ENCODE results near the gene AOPEP.

The AOPEP gene

DNA sequence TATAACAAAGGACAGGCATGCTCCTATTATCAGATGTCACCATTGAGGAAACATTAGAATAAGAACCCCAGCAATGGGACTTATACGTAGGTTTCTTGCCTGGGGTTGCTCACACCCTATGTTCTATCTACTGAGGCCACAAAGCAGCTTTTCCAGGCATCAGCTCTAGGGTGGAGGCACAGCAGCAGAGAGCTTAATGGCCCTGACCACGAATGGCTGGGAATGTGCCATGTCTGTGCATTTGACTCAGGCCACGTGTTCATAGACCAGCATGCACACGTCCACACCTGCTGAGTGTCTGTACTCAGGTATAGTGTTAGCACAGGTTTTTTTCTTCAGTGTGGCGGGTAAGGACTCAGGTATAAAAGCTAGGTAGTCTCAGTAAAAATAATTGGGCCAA, 129.4 kb downstream of the AOPEP start:
- Histone ChIP-seq H3K27ac (ENCODE audit: insufficient read depth in 1 of 2, low read depth in 1 of 2, low read length in 2 of 2, poor library complexity in 1 of 2, severe bottlenecking in 2 of 2) (no peak overlapping the region), H3K9me3 (ENCODE audit: control extremely low read depth in 1 of 5, control insufficient read depth in 4 of 5, insufficient read depth in 2 of 5, low read depth in 1 of 5, low read length in 4 of 5) (no peaks in the 10 kb centered on the region), H3K4me1 (ENCODE audit: control extremely low read depth in 1 of 4, control insufficient read depth in 4 of 4, insufficient read depth in 4 of 4, low read length in 3 of 4) (peaks cover 5 to 13% (median 10%) of the 10 kb centered on the region in 4 experiments), H3K36me3 (ENCODE audit: control insufficient read depth in 4 of 4, insufficient read depth in 4 of 4, low read length in 3 of 4) (peaks cover 0 to 3% (median 0%) of the 10 kb centered on the region in 4 experiments), H3K27me3 (replicated peaks in 2 of 5; ENCODE audit: control insufficient read depth in 4 of 5, insufficient read depth in 5 of 5, low read length in 4 of 5) (no peaks in the 10 kb centered on the region), H3K4me3 (ENCODE audit: control insufficient read depth in 1 of 7, extremely low read depth in 1 of 7, insufficient read depth in 4 of 7, low read depth in 2 of 7, low read length in 6 of 7) (no peak overlapping the region)
- no peak for DNase-seq
- 94% methylated on average over 5 of the region's 5 CpGs for WGBS (ENCODE audit: insufficient coverage)
- ChIA-PET CTCF (interaction anchor here (1.0 to 3.3 kb wide), 3 partner anchors 48 to 72 kb away, joined by 4 to 19 read pairs (median 7); no protein-coding TSS in a partner anchor), POLR2A (no interaction called here)

- POLR2A ChIA-PET, result interaction anchor here (0.5 kb wide), 1 partner anchor 176 kb away, joined by 3 read pairs; no protein-coding TSS in a partner anchor
- CTCF ChIA-PET, result interaction anchor here (1.3 to 3.3 kb wide), 4 partner anchors 9 to 74 kb away, joined by 3 to 19 read pairs (median 6); no protein-coding TSS in a partner anchor
- peaks cover 10 to 31% (median 27%) of the 10 kb centered on the region in 4 experiments for H3K4me1 ChIP-seq (ENCODE audit: control extremely low read depth in 1 of 4, control insufficient read depth in 4 of 4, insufficient read depth in 4 of 4, low read length in 3 of 4)
- H3K4me3 ChIP-seq (ENCODE audit: control insufficient read depth in 1 of 7, extremely low read depth in 1 of 7, insufficient read depth in 4 of 7, low read depth in 2 of 7, low read length in 6 of 7), result no peak overlapping the region
- no peak overlapping the region for H3K27ac ChIP-seq (ENCODE audit: insufficient read depth in 1 of 2, low read depth in 1 of 2, low read length in 2 of 2, poor library complexity in 1 of 2, severe bottlenecking in 2 of 2)
- WGBS (ENCODE audit: insufficient coverage), result 99% methylated on average over 7 of the region's 8 CpGs
- H3K36me3 ChIP-seq (ENCODE audit: control insufficient read depth in 4 of 4, insufficient read depth in 4 of 4, low read length in 3 of 4), result no peaks in the 10 kb centered on the region
- H3K9me3 ChIP-seq (ENCODE audit: control extremely low read depth in 1 of 5, control insufficient read depth in 4 of 5, insufficient read depth in 2 of 5, low read depth in 1 of 5, low read length in 4 of 5), result no peaks in the 10 kb centered on the region
- peak in 2 of 3 donors; percentile 52 to 60 for DNase-seq
- H3K27me3 ChIP-seq (replicated peaks in 2 of 5; ENCODE audit: control insufficient read depth in 4 of 5, insufficient read depth in 5 of 5, low read length in 4 of 5), result no peaks in the 10 kb centered on the region
These were observed 131.3 kb downstream of the AOPEP start for GRCh38 chr9:94857791-94858190.

- WGBS (ENCODE audit: insufficient coverage), result 100% methylated on average over 2 of the region's 2 CpGs
These were observed 132.7 kb downstream of the AOPEP start for GRCh38 chr9:94859226-94859625.

DNA sequence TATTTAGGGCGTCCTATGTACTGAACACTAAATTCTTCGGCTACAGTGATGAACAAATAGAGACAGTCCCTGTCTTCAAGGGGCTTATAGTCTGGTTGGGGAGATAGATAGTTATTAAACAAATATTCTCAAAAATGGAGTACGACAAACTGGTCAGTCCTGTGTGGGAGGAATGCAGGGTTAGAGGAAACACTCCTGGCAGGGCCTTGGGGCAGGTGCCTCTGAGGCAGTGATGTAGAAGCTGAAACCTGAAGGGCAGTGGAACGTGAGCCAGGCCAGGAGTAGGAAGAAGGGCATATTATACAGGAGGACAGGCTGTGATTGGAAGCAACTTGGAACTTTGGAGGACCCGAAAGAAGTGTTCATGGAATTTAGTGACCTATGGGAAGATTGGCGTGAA, 133.4 kb downstream of the AOPEP start:
- Histone ChIP-seq H3K27me3 (replicated peaks in 2 of 5; ENCODE audit: control insufficient read depth in 4 of 5, insufficient read depth in 5 of 5, low read length in 4 of 5) (no peaks in the 10 kb centered on the region), H3K9me3 (ENCODE audit: control extremely low read depth in 1 of 5, control insufficient read depth in 4 of 5, insufficient read depth in 2 of 5, low read depth in 1 of 5, low read length in 4 of 5) (no peaks in the 10 kb centered on the region), H3K4me3 (ENCODE audit: control insufficient read depth in 1 of 7, extremely low read depth in 1 of 7, insufficient read depth in 4 of 7, low read depth in 2 of 7, low read length in 6 of 7) (no peak overlapping the region), H3K4me1 (ENCODE audit: control extremely low read depth in 1 of 4, control insufficient read depth in 4 of 4, insufficient read depth in 4 of 4, low read length in 3 of 4) (peaks cover 19 to 46% (median 35%) of the 10 kb centered on the region in 4 experiments), H3K27ac (ENCODE audit: insufficient read depth in 1 of 2, low read depth in 1 of 2, low read length in 2 of 2, poor library complexity in 1 of 2, severe bottlenecking in 2 of 2) (no peak overlapping the region), H3K36me3 (ENCODE audit: control insufficient read depth in 4 of 4, insufficient read depth in 4 of 4, low read length in 3 of 4) (no peaks in the 10 kb centered on the region)
- ChIA-PET CTCF (interaction anchor here (1.3 kb wide), 1 partner anchor 54 kb away, joined by 6 read pairs; no protein-coding TSS in a partner anchor), POLR2A (no interaction called here)
- 96% methylated on average over 4 of the region's 6 CpGs for WGBS (ENCODE audit: insufficient coverage)
- no peak for DNase-seq

More at GRCh38 chr9:94859226-94859625, 132.7 kb downstream of the AOPEP start:
- Histone ChIP-seq H3K4me3 (ENCODE audit: control insufficient read depth in 1 of 7, extremely low read depth in 1 of 7, insufficient read depth in 4 of 7, low read depth in 2 of 7, low read length in 6 of 7) (no peak overlapping the region), H3K36me3 (ENCODE audit: control insufficient read depth in 4 of 4, insufficient read depth in 4 of 4, low read length in 3 of 4) (no peaks in the 10 kb centered on the region), H3K27me3 (replicated peaks in 2 of 5; ENCODE audit: control insufficient read depth in 4 of 5, insufficient read depth in 5 of 5, low read length in 4 of 5) (no peaks in the 10 kb centered on the region), H3K9me3 (ENCODE audit: control extremely low read depth in 1 of 5, control insufficient read depth in 4 of 5, insufficient read depth in 2 of 5, low read depth in 1 of 5, low read length in 4 of 5) (no peaks in the 10 kb centered on the region), H3K27ac (ENCODE audit: insufficient read depth in 1 of 2, low read depth in 1 of 2, low read length in 2 of 2, poor library complexity in 1 of 2, severe bottlenecking in 2 of 2) (no peak overlapping the region), H3K4me1 (ENCODE audit: control extremely low read depth in 1 of 4, control insufficient read depth in 4 of 4, insufficient read depth in 4 of 4, low read length in 3 of 4) (peaks cover 12 to 40% (median 32%) of the 10 kb centered on the region in 4 experiments)
- DNase-seq, result no peak
- POLR2A ChIA-PET, result no interaction called here
- CTCF ChIA-PET, result interaction anchor here (0.8 kb wide), 1 partner anchor 178 kb away, joined by 3 read pairs; no protein-coding TSS in a partner anchor

- no peaks in the 10 kb centered on the region for H3K27me3 ChIP-seq (replicated peaks in 2 of 5; ENCODE audit: control insufficient read depth in 4 of 5, insufficient read depth in 5 of 5, low read length in 4 of 5)
- H3K9me3 ChIP-seq (ENCODE audit: control extremely low read depth in 1 of 5, control insufficient read depth in 4 of 5, insufficient read depth in 2 of 5, low read depth in 1 of 5, low read length in 4 of 5), result no peaks in the 10 kb centered on the region
- 8% methylated on average over 10 of the region's 10 CpGs for WGBS (ENCODE audit: insufficient coverage)
- ChIA-PET CTCF (interaction anchor here (0.6 to 1.6 kb wide), 12 partner anchors 10 to 257 kb away, joined by 3 to 9 read pairs (median 4); no protein-coding TSS in a partner anchor), POLR2A (interaction anchor here (0.6 to 1.3 kb wide), 3 partner anchors 9 to 55 kb away, joined by 3 to 9 read pairs (median 5); no protein-coding TSS in a partner anchor)
- H3K27ac ChIP-seq (ENCODE audit: insufficient read depth in 1 of 2, low read depth in 1 of 2, low read length in 2 of 2, poor library complexity in 1 of 2, severe bottlenecking in 2 of 2), result peak overlapping the region; percentile 71 to 83
- H3K36me3 ChIP-seq (ENCODE audit: control insufficient read depth in 4 of 4, insufficient read depth in 4 of 4, low read length in 3 of 4), result no peaks in the 10 kb centered on the region
- H3K4me1 ChIP-seq (ENCODE audit: control extremely low read depth in 1 of 4, control insufficient read depth in 4 of 4, insufficient read depth in 4 of 4, low read length in 3 of 4), result peaks cover 27 to 56% (median 41%) of the 10 kb centered on the region in 4 experiments
- peak; percentile 97 to 99 (median 98) for DNase-seq
- H3K4me3 ChIP-seq (ENCODE audit: control insufficient read depth in 1 of 7, extremely low read depth in 1 of 7, insufficient read depth in 4 of 7, low read depth in 2 of 7, low read length in 6 of 7), result peak overlapping the region in 3 of 7 experiments; percentile 19 to 52 (median 37)
These were observed 134.4 kb downstream of the AOPEP start for GRCh38 chr9:94860678-94861588.

DNA sequence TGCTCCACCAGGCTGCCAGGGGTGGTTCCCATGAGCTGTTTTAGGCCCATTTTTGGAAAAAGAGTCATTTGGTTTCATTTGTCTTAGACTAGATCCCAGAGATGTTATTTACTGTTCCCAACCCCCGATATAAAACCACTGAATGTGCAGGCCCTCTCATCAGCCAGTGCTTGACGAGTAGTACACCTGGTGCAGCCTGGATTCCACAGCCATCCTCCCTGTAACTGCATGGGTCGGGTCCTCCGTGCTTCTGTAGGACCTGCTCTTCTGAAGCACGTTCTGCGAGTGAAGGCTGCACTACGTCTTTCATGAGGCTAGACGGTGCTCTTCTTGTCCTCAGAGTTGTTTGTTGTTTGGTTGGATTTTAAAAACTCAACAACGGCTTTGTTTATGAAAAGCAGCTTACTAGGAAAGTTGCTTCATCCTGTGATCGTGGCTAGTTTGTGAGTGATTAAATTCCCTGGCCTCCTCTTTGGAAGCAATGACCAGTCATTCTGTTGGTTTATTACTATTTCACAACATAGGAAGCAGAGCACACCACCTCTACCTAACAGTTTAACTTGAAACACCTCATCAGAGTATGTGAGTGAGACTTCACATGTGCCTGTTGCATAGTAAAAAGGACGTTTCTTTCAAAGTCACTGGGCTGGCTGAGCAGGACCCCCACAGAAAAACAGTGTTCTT, 135.2 kb downstream of the AOPEP start:
- ChIA-PET CTCF (interaction anchor here (0.6 to 1.6 kb wide), 8 partner anchors 9 to 257 kb away, joined by 3 to 8 read pairs (median 4); no protein-coding TSS in a partner anchor), POLR2A (interaction anchor here (0.9 to 1.3 kb wide), 2 partner anchors 21 to 55 kb away, joined by 3 to 5 read pairs; no protein-coding TSS in a partner anchor)
- Histone ChIP-seq H3K36me3 (ENCODE audit: control insufficient read depth in 4 of 4, insufficient read depth in 4 of 4, low read length in 3 of 4) (no peaks in the 10 kb centered on the region), H3K4me3 (ENCODE audit: control insufficient read depth in 1 of 7, extremely low read depth in 1 of 7, insufficient read depth in 4 of 7, low read depth in 2 of 7, low read length in 6 of 7) (peak overlapping the region in 2 of 7 experiments; percentile 37 to 52), H3K4me1 (ENCODE audit: control extremely low read depth in 1 of 4, control insufficient read depth in 4 of 4, insufficient read depth in 4 of 4, low read length in 3 of 4) (peaks cover 27 to 59% (median 42%) of the 10 kb centered on the region in 4 experiments), H3K27me3 (replicated peaks in 2 of 5; ENCODE audit: control insufficient read depth in 4 of 5, insufficient read depth in 5 of 5, low read length in 4 of 5) (no peaks in the 10 kb centered on the region), H3K27ac (ENCODE audit: insufficient read depth in 1 of 2, low read depth in 1 of 2, low read length in 2 of 2, poor library complexity in 1 of 2, severe bottlenecking in 2 of 2) (peak overlapping the region; percentile 71 to 83), H3K9me3 (ENCODE audit: control extremely low read depth in 1 of 5, control insufficient read depth in 4 of 5, insufficient read depth in 2 of 5, low read depth in 1 of 5, low read length in 4 of 5) (no peaks in the 10 kb centered on the region)
- 59% methylated on average over 7 of the region's 11 CpGs for WGBS (ENCODE audit: insufficient coverage)
- DNase-seq, result peak in 2 of 3 donors; percentile 39 to 51
